Spleen (tissue), 7 donors: ENCODE measurements around the gene TRIO.

ENCODE experiments used
- POLR2A ChIP-seq, 3 donors: fragments of 450-650 bp; IDR thresholded peaks; one replicate each; pipeline ENCODE4 v1.5.1; 2017; ENCODE audit warnings: antibody characterized with exemption in 3 of 3, mild to moderate bottlenecking in 1 of 3
- TF ChIP-seq, protein P1 (sequence below), 11 experiments: fragments of 200-600 bp in 7 of 11; fragments of 450-650 bp in 4 of 11; sonication (generic) in 4 of 11; IDR thresholded peaks in 8 of 11; conservative IDR thresholded peaks in 3 of 11; 1 replicate in 7 of 11; 2 replicates in 4 of 11; pipeline versions ENCODE4 v1.4.0 to v1.8.0; 2016 to 2021; ENCODE audit warnings: antibody characterized with exemption in 11 of 11, inconsistent platforms in 4 of 11, mild to moderate bottlenecking in 1 of 11
- donor health status: DM: no; HTN: no; CAD: no; lungs with moderate emphysema.
- donor health status: DM: no; HTN: no; CAD: no.
- donor health status: DM: no; HTN: no; CAD: no.

DNA sequence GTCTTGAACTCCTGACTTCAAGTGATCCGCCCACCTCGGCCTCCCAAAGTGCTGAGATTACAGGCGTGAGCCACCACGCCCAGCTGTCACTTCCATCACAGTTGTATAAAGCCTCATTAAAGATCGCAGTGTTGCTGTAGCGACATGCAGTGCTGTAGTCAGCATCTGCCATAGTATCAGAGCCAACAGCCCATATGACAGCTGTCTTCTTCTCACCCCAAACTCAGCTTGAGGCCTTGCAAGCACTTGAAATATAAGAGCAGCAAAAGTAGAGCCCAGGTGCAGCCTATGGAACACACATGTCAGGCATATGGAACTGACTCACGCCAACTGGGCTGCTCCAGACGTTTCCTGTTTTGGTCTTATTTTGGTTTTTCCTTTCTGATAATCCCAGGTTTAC lies 167.8 kb downstream of the TRIO start:
- TF ChIP-seq, protein P1, sequence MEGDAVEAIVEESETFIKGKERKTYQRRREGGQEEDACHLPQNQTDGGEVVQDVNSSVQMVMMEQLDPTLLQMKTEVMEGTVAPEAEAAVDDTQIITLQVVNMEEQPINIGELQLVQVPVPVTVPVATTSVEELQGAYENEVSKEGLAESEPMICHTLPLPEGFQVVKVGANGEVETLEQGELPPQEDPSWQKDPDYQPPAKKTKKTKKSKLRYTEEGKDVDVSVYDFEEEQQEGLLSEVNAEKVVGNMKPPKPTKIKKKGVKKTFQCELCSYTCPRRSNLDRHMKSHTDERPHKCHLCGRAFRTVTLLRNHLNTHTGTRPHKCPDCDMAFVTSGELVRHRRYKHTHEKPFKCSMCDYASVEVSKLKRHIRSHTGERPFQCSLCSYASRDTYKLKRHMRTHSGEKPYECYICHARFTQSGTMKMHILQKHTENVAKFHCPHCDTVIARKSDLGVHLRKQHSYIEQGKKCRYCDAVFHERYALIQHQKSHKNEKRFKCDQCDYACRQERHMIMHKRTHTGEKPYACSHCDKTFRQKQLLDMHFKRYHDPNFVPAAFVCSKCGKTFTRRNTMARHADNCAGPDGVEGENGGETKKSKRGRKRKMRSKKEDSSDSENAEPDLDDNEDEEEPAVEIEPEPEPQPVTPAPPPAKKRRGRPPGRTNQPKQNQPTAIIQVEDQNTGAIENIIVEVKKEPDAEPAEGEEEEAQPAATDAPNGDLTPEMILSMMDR (IDR thresholded peaks at IDR 0.05 in 8 of 11, conservative IDR thresholded peaks at IDR 0.05 in 3 of 11), result no peak
- no peak for TF ChIP-seq POLR2A (IDR thresholded peaks at IDR 0.05)
